HL-60 (cell line): ENCODE data around the gene IGFBP6.
"Not testable (repeated sequence)": the region's sequence is repeated elsewhere in the genome, so short reads cannot be mapped to it uniquely, and the experiment has no call there.

Experiments
- DNase-seq, 2 experiments: peaks; one replicate each; pipeline ENCODE4 v3.0.0-alpha.2; 2010 to 2020; ENCODE audit warnings: low read depth in 1 of 2, low spot score in 1 of 2
- H3K27ac ChIP-seq: fragments of 250-450 bp; sonication (Bioruptor Pico); replicated peaks from 2 replicates; pipeline ENCODE4 v1.5.1; 2020; ENCODE audit warnings: mild to moderate bottlenecking, moderate library complexity
- H3K27me3 ChIP-seq: fragments of 250-450 bp; sonication (Bioruptor Pico); 2 replicates; pipeline ENCODE4 v1.5.1; 2021; ENCODE audit warnings: mild to moderate bottlenecking, moderate library complexity; ENCODE audit not compliant: insufficient read depth, poor library complexity, severe bottlenecking
- H3K4me3 ChIP-seq: replicated peaks from 2 replicates; pipeline ENCODE4 v1.5.1; 2011; ENCODE audit warnings: mild to moderate bottlenecking, control low read depth, low read length; ENCODE audit not compliant: insufficient read depth
- CTCF ChIP-seq: IDR thresholded peaks from one replicate; pipeline ENCODE4 v1.5.1; 2011; ENCODE audit warnings: low read length, control low read depth, inconsistent platforms; ENCODE audit not compliant: insufficient read depth
- GABPA ChIP-seq: IDR thresholded peaks from 2 replicates; pipeline ENCODE4 v1.6.1; 2012; ENCODE audit warnings: low read depth
- POLR2AphosphoS5 ChIP-seq: IDR thresholded peaks from 2 replicates; pipeline ENCODE4 v1.6.1; 2012; ENCODE audit warnings: low read depth
- REST ChIP-seq: IDR thresholded peaks from 2 replicates; pipeline ENCODE4 v1.6.1; 2012; ENCODE audit warnings: low read depth; ENCODE audit not compliant: insufficient replicate concordance
- SPI1 ChIP-seq: IDR thresholded peaks from 2 replicates; pipeline ENCODE4 v1.6.1; 2012; ENCODE audit warnings: low read depth, mild to moderate bottlenecking, borderline replicate concordance

The IGFBP6 gene

GRCh38 chr12:53091756-53092155 is 5.7 kb upstream of the IGFBP6 start:
- H3K4me3 ChIP-seq, result no peak overlapping the region
- no peak overlapping the region for H3K27ac ChIP-seq
- TF ChIP-seq CTCF (no peak), POLR2AphosphoS5 (no peak)
- DNase-seq, result no peak
- H3K27me3 ChIP-seq, result no peaks in the 10 kb centered on the region

- Histone ChIP-seq H3K27ac (peak overlapping the region; percentile 63), H3K4me3 (no peak overlapping the region), H3K27me3 (no peaks in the 10 kb centered on the region)
- DNase-seq, result peak in 1 of 2 experiments; percentile 63
- TF ChIP-seq SPI1 (peak; percentile 83; the same call in 1 of the 2 replicates), CTCF (no peak), GABPA (no peak), POLR2AphosphoS5 (no peak)
These were observed 3.6 kb upstream of the IGFBP6 start for GRCh38 chr12:53093777-53094393.

- peak overlapping the region; percentile 63 for H3K27ac ChIP-seq
- no peak for TF ChIP-seq CTCF
- no peak for TF ChIP-seq SPI1
- no peak for TF ChIP-seq POLR2AphosphoS5
- no peak for TF ChIP-seq GABPA
- TF ChIP-seq REST, result no peak
These were observed 3.1 kb upstream of the IGFBP6 start for GRCh38 chr12:53094394-53094787.

GRCh38 chr12:53094796-53095595 is 2.5 kb upstream of the IGFBP6 start:
- not testable (repeated sequence) for H3K4me3 ChIP-seq, DNase-seq, H3K27ac ChIP-seq, H3K27me3 ChIP-seq

More at GRCh38 chr12:53094394-53094787, 3.1 kb upstream of the IGFBP6 start:
- H3K27me3 ChIP-seq, result no peaks in the 10 kb centered on the region
- H3K4me3 ChIP-seq, result no peak overlapping the region
- no peak for DNase-seq

- not testable (repeated sequence) for H3K27ac ChIP-seq, H3K27me3 ChIP-seq, H3K4me3 ChIP-seq, DNase-seq
These were observed 1.9 kb upstream of the IGFBP6 start for GRCh38 chr12:53095596-53095895.
